Heart left ventricle (tissue), 13 donors: ENCODE data around the gene ABTB2.

Experiments
- CTCF ChIP-seq, 12 donors: fragments of 200-600 bp; sonication (generic) in 4 of 12; IDR thresholded peaks; one replicate each; pipeline versions ENCODE4 v1.5.0 to v1.8.0; 2018 to 2022; ENCODE audit warnings: antibody characterized with exemption in 12 of 12, mild to moderate bottlenecking in 5 of 12
- POLR2A ChIP-seq, 2 donors: fragments of 450-650 bp; IDR thresholded peaks; one replicate each; pipeline ENCODE4 v1.6.1; 2017; ENCODE audit warnings: antibody characterized with exemption in 2 of 2, mild to moderate bottlenecking in 2 of 2, moderate library complexity in 2 of 2
- donor health status: ischemic (EF 13 %, LVEDD 7.1; RV severe dilation, severe dysfunction).
- donor health status: DM: no; HTN: yes; CAD: no.
- donor health status: DM: no; HTN: no; CAD: no.
- donor health status: ischemic (EF 25% LVEDD 6.9; RV normal size, moderate dysfunction).
- donor health status: ischemic (EF 25% LVEDD 5.7; RV mildly dilated, moderate dysfunction).
- donor health status: ischemic (EF 35%, LVEDD 5.7; RV mildly dilated, moderate dysfunction).
- donor health status: nonischemic (EF 11% LVEDD 7.7; RV severe dilation, severe dysfunction).
- donor health status: DM: yes; HTN: yes; CAD: no.
- donor health status: PGD.
- donor health status: ischemic (EF 29% LVEDD 5.4; RV normal size, mild dysfunction).
- donor health status: nonischemic (EF 23%, LVEDD 6.1; RV moderate dilation, normal function).

- TF ChIP-seq CTCF (IDR thresholded peaks at IDR 0.05) = no peak
- TF ChIP-seq POLR2A (IDR thresholded peaks at IDR 0.05) = no peak
Measured at GRCh38 chr11:34254011-34254410, 103.8 kb downstream of the ABTB2 start.
